Measurements from ENCODE around the gene TCF7L2. TPM values are rescaled to one million over a fixed set of nuclear protein-coding genes. Genes with fewer than 3 reads are reported as not detected.

TCF7L2 gene
- total and polyA plus RNA-seq, 9 of the 15 experiments (the other 6 are each of a cell fraction or from before 2014, with no cell fraction given), result 0.32 to 2.8 (median 0.92) TPM

- TF ChIP-seq CTCF (IDR thresholded peaks at IDR 0.05 in 2 of 3, conservative IDR thresholded peaks at IDR 0.05 in 1 of 3; ENCODE audit: insufficient read depth in 2 of 3, low read depth in 1 of 3, low read length in 3 of 3) (no peak), E2F6 (IDR thresholded peaks at IDR 0.05; ENCODE audit: borderline replicate concordance in 1 of 2, extremely low read depth in 1 of 2, insufficient read depth in 1 of 2, insufficient read length in 1 of 2, low read depth in 1 of 2, low read length in 1 of 2, poor library complexity in 1 of 2, severe bottlenecking in 1 of 2) (no peak), XRCC4 (IDR thresholded peaks at IDR 0.05; ENCODE audit: extremely low read depth, insufficient read depth, insufficient read length) (no peak), SNRNP70 (optimal IDR thresholded peaks at IDR 0.05; ENCODE audit: low read depth, low read length) (no peak), POLR2G (IDR thresholded peaks at IDR 0.05; ENCODE audit: low read depth, low read length) (no peak), HNRNPK (IDR thresholded peaks at IDR 0.05; ENCODE audit: low read depth, low read length, poor library complexity, severe bottlenecking) (no peak)
Measured at GRCh38 chr10:113033991-113034390, 83.9 kb downstream of the TCF7L2 start (continued).

- Histone ChIP-seq H3K9me1 (ENCODE audit: control insufficient read depth, insufficient read depth, low read length) (no peaks in the 10 kb centered on the region), H3K4me1 (replicated peaks in 1 of 2; ENCODE audit: control insufficient read depth in 2 of 2, insufficient read depth in 2 of 2, low read length in 2 of 2) (no peaks in the 10 kb centered on the region), H3K9ac (ENCODE audit: insufficient read depth in 1 of 2, low read depth in 2 of 2, low read length in 2 of 2) (no peak overlapping the region), H3K36me3 (ENCODE audit: control insufficient read depth, insufficient read depth, low read length) (no peaks in the 10 kb centered on the region), H2AFZ (ENCODE audit: low read depth, low read length) (no peak overlapping the region), H3K27ac (ENCODE audit: extremely low read depth, low read depth, low read length) (no peak overlapping the region), H4K20me1 (replicated peaks; ENCODE audit: control insufficient read depth, insufficient read depth, low read length) (no peaks in the 10 kb centered on the region), H3K4me2 (ENCODE audit: insufficient read depth, low read length) (no peak overlapping the region), H3K4me3 (no peak overlapping the region), H3K27me3 (ENCODE audit: control insufficient read depth in 2 of 2, insufficient read depth in 2 of 2, low read length in 2 of 2) (no peaks in the 10 kb centered on the region; a peak in 1 of 5 replicates), H3K79me2 (ENCODE audit: control insufficient read depth, insufficient read depth, low read length) (no peaks in the 10 kb centered on the region), H3K9me3 (replicated peaks; ENCODE audit: control insufficient read depth, insufficient read depth, low read depth, low read length) (no peaks in the 10 kb centered on the region)
- intact Hi-C loops (cut with micrococcal nuclease) (no loop called here), in situ Hi-C loops (cut with MboI) (no loop called here)
- ATAC-seq (no peak), DNase-seq (ENCODE audit: extremely low read depth in 1 of 4, low spot score in 3 of 4) (no peak), FAIRE-seq (no peak)
- TF ChIP-seq MECOM (CRISPR knock-in tag; IDR thresholded peaks at IDR 0.05) (no peak), EWSR1 (IDR thresholded peaks at IDR 0.05; ENCODE audit: borderline replicate concordance, low read depth, partially characterized antibody) (no peak), FOXM1 (IDR thresholded peaks at IDR 0.05; ENCODE audit: low read depth) (no peak), FOXM1 (CRISPR knock-in tag; IDR thresholded peaks at IDR 0.05; ENCODE audit: low read depth) (no peak), ARID3A (IDR thresholded peaks at IDR 0.05; ENCODE audit: borderline replicate concordance, low read depth, low read length) (no peak)
- WGBS (ENCODE audit: insufficient coverage, low coverage, missing lambda C conversion rate), result 35% methylated on average over 4 of the region's 5 CpGs
- ChIA-PET POLR2A (interaction anchor here (0.7 kb wide), 1 partner anchor 14 kb away, joined by 3 read pairs; no protein-coding TSS in a partner anchor), CTCF (ENCODE audit: low intra/inter-chr PET ratio) (no interaction called here)
- BruUV-seq (replicated peaks), result no TSS peak
Measured at GRCh38 chr10:113035732-113036312, 85.8 kb downstream of the TCF7L2 start.
